H9 (cell line): Measurements from ENCODE around the gene ABCC4. TPM values are rescaled to one million over a fixed set of nuclear protein-coding genes. Genes with fewer than 3 reads are reported as not detected.

Experiments
- DNase-seq: peaks from one replicate; pipeline ENCODE4 v3.0.0-alpha.2; 2017
- H2AFZ ChIP-seq: one replicate; pipeline ENCODE4 v1.6.1; 2013; ENCODE audit warnings: mild to moderate bottlenecking, low read length, control low read depth, moderate library complexity
- H2AK5ac ChIP-seq: 2 replicates; pipeline ENCODE4 v1.6.1; 2013; ENCODE audit warnings: low read length, control low read depth, mixed read lengths; ENCODE audit not compliant: insufficient read length
- H2BK120ac ChIP-seq: one replicate; pipeline ENCODE4 v1.6.1; 2013; ENCODE audit warnings: low read depth, mild to moderate bottlenecking, low read length, control low read depth, inconsistent platforms; ENCODE audit not compliant: poor library complexity, severe bottlenecking
- H2BK12ac ChIP-seq: 2 replicates; pipeline ENCODE4 v1.6.1; 2013; ENCODE audit warnings: low read length, control low read depth, mixed read lengths, low read depth; ENCODE audit not compliant: insufficient read length
- H2BK15ac ChIP-seq: 2 replicates; pipeline ENCODE4 v1.6.1; 2013; ENCODE audit warnings: low read depth, low read length, control low read depth
- H2BK20ac ChIP-seq: one replicate; pipeline ENCODE4 v1.6.1; 2013; ENCODE audit warnings: low read depth, mild to moderate bottlenecking, low read length, control low read depth, inconsistent platforms; ENCODE audit not compliant: poor library complexity, severe bottlenecking
- H2BK5ac ChIP-seq: 2 replicates; pipeline ENCODE4 v1.6.1; 2013; ENCODE audit warnings: low read length, control low read depth, mixed read lengths; ENCODE audit not compliant: insufficient read length
- H3K14ac ChIP-seq: 2 replicates; pipeline ENCODE4 v1.6.1; 2013; ENCODE audit warnings: low read length, control low read depth; ENCODE audit not compliant: insufficient read depth
- H3K18ac ChIP-seq: 2 replicates; pipeline ENCODE4 v1.6.1; 2013; ENCODE audit warnings: low read depth, mild to moderate bottlenecking, mixed read lengths, low read length, control low read depth; ENCODE audit not compliant: insufficient read length
- H3K23ac ChIP-seq: 2 replicates; pipeline ENCODE4 v1.6.1; 2013; ENCODE audit warnings: low read length, control low read depth, mixed read lengths, low read depth; ENCODE audit not compliant: insufficient read length
- H3K23me2 ChIP-seq: 2 replicates; pipeline ENCODE4 v1.6.1; 2013; ENCODE audit warnings: low read depth, mild to moderate bottlenecking, mixed read lengths, low read length, control low read depth; ENCODE audit not compliant: insufficient read length, poor library complexity, severe bottlenecking
- H3K27ac ChIP-seq: 2 replicates; pipeline ENCODE4 v1.5.1; 2013; ENCODE audit warnings: low read length, control low read depth, mixed read lengths, low read depth; ENCODE audit not compliant: insufficient read length
- H3K27me3 ChIP-seq: 2 replicates; pipeline ENCODE4 v1.6.1; 2013; ENCODE audit warnings: low read length, control low read depth, inconsistent platforms; ENCODE audit not compliant: insufficient read depth
- H3K4ac ChIP-seq: 2 replicates; pipeline ENCODE4 v1.6.1; 2013; ENCODE audit warnings: low read depth, mild to moderate bottlenecking, control low read depth, inconsistent platforms, low read length, moderate library complexity
- H3K4me1 ChIP-seq: 2 replicates; pipeline ENCODE4 v1.6.1; 2013; ENCODE audit warnings: low read length, control low read depth, inconsistent platforms; ENCODE audit not compliant: insufficient read depth
- H3K4me2 ChIP-seq: 2 replicates; pipeline ENCODE4 v1.6.1; 2013; ENCODE audit warnings: low read length, control low read depth, mixed read lengths; ENCODE audit not compliant: insufficient read length, insufficient read depth
- H3K56ac ChIP-seq: 2 replicates; pipeline ENCODE4 v1.6.1; 2013; ENCODE audit warnings: low read depth, mild to moderate bottlenecking, mixed read lengths, low read length, control low read depth; ENCODE audit not compliant: insufficient read length
- H3K79me1 ChIP-seq: 2 replicates; pipeline ENCODE4 v1.6.1; 2013; ENCODE audit warnings: low read depth, mild to moderate bottlenecking, moderate library complexity, low read length, control low read depth, inconsistent platforms; ENCODE audit not compliant: insufficient read depth, poor library complexity, severe bottlenecking
- H3K79me2 ChIP-seq: 2 replicates; pipeline ENCODE4 v1.6.1; 2013; ENCODE audit warnings: low read length, control low read depth, inconsistent platforms; ENCODE audit not compliant: insufficient read depth
- H3K9ac ChIP-seq: 2 replicates; pipeline ENCODE4 v1.6.1; 2013; ENCODE audit warnings: low read length, control low read depth, mixed read lengths; ENCODE audit not compliant: insufficient read length; ENCODE audit errors: extremely low read depth
- H3K9me3 ChIP-seq: one replicate; pipeline ENCODE4 v1.6.1; 2013; ENCODE audit warnings: low read depth, low read length, inconsistent platforms; ENCODE audit not compliant: control insufficient read depth
- H3T11ph ChIP-seq: one replicate; pipeline ENCODE4 v1.6.1; 2013; ENCODE audit warnings: mild to moderate bottlenecking, low read length, control low read depth, inconsistent platforms
- H4K20me1 ChIP-seq: one replicate; pipeline ENCODE4 v1.6.1; 2013; ENCODE audit not compliant: control insufficient read depth, insufficient read length, insufficient read depth
- H4K5ac ChIP-seq: 2 replicates; pipeline ENCODE4 v1.6.1; 2013; ENCODE audit warnings: low read depth, mild to moderate bottlenecking, mixed read lengths, low read length, control low read depth; ENCODE audit not compliant: insufficient read length
- H4K8ac ChIP-seq: replicated peaks from 2 replicates; pipeline ENCODE4 v1.6.1; 2013; ENCODE audit warnings: low read length, control low read depth, mixed read lengths, low read depth; ENCODE audit not compliant: insufficient read length
- H4K91ac ChIP-seq: 2 replicates; pipeline ENCODE4 v1.6.1; 2013; ENCODE audit warnings: low read depth, mild to moderate bottlenecking, moderate library complexity, mixed read lengths, low read length, control low read depth; ENCODE audit not compliant: insufficient read length
- H3K27ac Mint-ChIP-seq, 3 experiments: 2 replicates in 2 of 3; 3 replicates in 1 of 3; pipeline ENCODE4 v1.8.0; 2020 to 2021; ENCODE audit warnings: mixed read lengths in 3 of 3, mild to moderate bottlenecking in 1 of 3, moderate library complexity in 1 of 3
- H3K27me3 Mint-ChIP-seq: 2 replicates; pipeline ENCODE4 v1.8.0; 2021; ENCODE audit warnings: low read depth, mild to moderate bottlenecking, moderate library complexity, mixed read lengths
- H3K36me3 Mint-ChIP-seq, 3 experiments: 2 replicates in 2 of 3; 3 replicates in 1 of 3; pipeline ENCODE4 v1.8.0; 2020 to 2021; ENCODE audit warnings: low read depth in 3 of 3, mixed read lengths in 3 of 3; ENCODE audit not compliant: insufficient read depth in 1 of 3
- H3K4me1 Mint-ChIP-seq, 2 experiments: 2 replicates each; pipeline ENCODE4 v1.8.0; 2020; ENCODE audit warnings: mixed read lengths in 2 of 2
- H3K4me3 Mint-ChIP-seq, 2 experiments: 2 replicates in 1 of 2; 3 replicates in 1 of 2; pipeline ENCODE4 v1.8.0; 2020 to 2021; ENCODE audit warnings: mild to moderate bottlenecking in 2 of 2, mixed read lengths in 2 of 2, moderate library complexity in 1 of 2
- H3K9me3 Mint-ChIP-seq, 2 experiments: 2 replicates in 1 of 2; 3 replicates in 1 of 2; pipeline ENCODE4 v1.8.0; 2020; ENCODE audit warnings: mild to moderate bottlenecking in 2 of 2, mixed read lengths in 2 of 2, moderate library complexity in 1 of 2
- WGBS: extraction: QIAGEN DNeasy Blood & Tissue Kit; methylation state at CpG from one replicate; pipeline ENCODE4 v1.1.7; 2013; ENCODE audit warnings: missing lambda C conversion rate, low lambda C conversion rate, mixed read lengths; ENCODE audit not compliant: insufficient read length; ENCODE audit errors: extremely low coverage; 5-methylcytosine and 5-hydroxymethylcytosine counted together
- total RNA-seq: library from RNA; stranded (reverse); gene quantifications from 2 replicates; pipeline ENCODE4 v1.2.1, GENCODE V29; 2021
- TF ChIP-seq, protein P1 (sequence below): fragments of 200-600 bp; sonication (generic); conservative IDR thresholded peaks from 3 replicates; pipeline ENCODE4 v1.8.0; 2021; ENCODE audit warnings: antibody characterized with exemption, mild to moderate bottlenecking

Gene ABCC4
- total RNA-seq, 1 experiment from 2014 or later: 5.9 TPM

DNA sequence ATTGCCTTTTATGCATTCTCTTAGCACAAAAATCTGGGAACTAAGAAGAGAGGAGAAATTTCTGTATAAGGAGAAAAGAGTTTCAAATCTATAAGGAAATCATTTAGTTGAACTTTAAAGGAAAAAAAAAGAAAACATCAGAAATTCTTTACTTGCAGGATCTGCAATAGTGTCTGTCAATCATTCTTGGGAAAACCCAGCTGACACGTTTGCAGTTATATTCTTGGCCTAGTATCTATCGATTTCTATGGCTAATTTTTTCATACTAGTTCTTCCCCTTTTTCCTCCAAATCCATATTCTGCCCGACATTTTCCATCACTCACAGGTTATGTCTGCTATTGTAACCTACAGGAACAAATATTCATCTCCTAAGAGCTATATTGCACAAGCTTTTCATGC lies 160.7 kb downstream of the ABCC4 start:
- Histone ChIP-seq H3K4me2 (no peak overlapping the region), H3K9ac (no peak overlapping the region), H3K79me2 (no peaks in the 10 kb centered on the region), H2BK5ac (no peak overlapping the region), H2AFZ (no peak overlapping the region), H3K14ac (no peak overlapping the region), H3K27me3 (no peaks in the 10 kb centered on the region), H3K23me2 (no peaks in the 10 kb centered on the region), H3K27ac (no peak overlapping the region), H4K20me1 (no peaks in the 10 kb centered on the region), H4K91ac (no peak overlapping the region), H3K79me1 (no peaks in the 10 kb centered on the region), H2BK15ac (no peak overlapping the region), H3K4ac (no peak overlapping the region), H3K23ac (no peak overlapping the region), H2BK12ac (no peak overlapping the region), H3K18ac (no peak overlapping the region), H4K5ac (no peak overlapping the region), H3T11ph (no peak overlapping the region), H4K8ac (no peak overlapping the region), H2AK5ac (no peak overlapping the region), H3K56ac (no peak overlapping the region), H2BK120ac (no peak overlapping the region), H2BK20ac (no peak overlapping the region), H3K9me3 (no peaks in the 10 kb centered on the region), H3K4me1 (no peaks in the 10 kb centered on the region; the same call in 1 of the 2 replicates)
- Mint-ChIP-seq H3K27me3 (no peaks in the 10 kb centered on the region; the same call in 1 of the 2 replicates), H3K4me3 (no peak overlapping the region), H3K36me3 (no peaks in the 10 kb centered on the region; a peak in 1 of 7 replicates), H3K9me3 (peaks cover 0 to under 1% of the 10 kb centered on the region in 2 experiments; a peak in 1 of 5 replicates), H3K27ac (no peak overlapping the region), H3K4me1 (no peaks in the 10 kb centered on the region; a peak in 1 of 4 replicates)
- DNase-seq: no peak
- WGBS: no CpG with 5 or more reads among the region's 3 CpGs
- TF ChIP-seq, protein P1, sequence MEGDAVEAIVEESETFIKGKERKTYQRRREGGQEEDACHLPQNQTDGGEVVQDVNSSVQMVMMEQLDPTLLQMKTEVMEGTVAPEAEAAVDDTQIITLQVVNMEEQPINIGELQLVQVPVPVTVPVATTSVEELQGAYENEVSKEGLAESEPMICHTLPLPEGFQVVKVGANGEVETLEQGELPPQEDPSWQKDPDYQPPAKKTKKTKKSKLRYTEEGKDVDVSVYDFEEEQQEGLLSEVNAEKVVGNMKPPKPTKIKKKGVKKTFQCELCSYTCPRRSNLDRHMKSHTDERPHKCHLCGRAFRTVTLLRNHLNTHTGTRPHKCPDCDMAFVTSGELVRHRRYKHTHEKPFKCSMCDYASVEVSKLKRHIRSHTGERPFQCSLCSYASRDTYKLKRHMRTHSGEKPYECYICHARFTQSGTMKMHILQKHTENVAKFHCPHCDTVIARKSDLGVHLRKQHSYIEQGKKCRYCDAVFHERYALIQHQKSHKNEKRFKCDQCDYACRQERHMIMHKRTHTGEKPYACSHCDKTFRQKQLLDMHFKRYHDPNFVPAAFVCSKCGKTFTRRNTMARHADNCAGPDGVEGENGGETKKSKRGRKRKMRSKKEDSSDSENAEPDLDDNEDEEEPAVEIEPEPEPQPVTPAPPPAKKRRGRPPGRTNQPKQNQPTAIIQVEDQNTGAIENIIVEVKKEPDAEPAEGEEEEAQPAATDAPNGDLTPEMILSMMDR: no peak
